ENCODE measurements around the gene ACP2.

ACP2 gene

DNA sequence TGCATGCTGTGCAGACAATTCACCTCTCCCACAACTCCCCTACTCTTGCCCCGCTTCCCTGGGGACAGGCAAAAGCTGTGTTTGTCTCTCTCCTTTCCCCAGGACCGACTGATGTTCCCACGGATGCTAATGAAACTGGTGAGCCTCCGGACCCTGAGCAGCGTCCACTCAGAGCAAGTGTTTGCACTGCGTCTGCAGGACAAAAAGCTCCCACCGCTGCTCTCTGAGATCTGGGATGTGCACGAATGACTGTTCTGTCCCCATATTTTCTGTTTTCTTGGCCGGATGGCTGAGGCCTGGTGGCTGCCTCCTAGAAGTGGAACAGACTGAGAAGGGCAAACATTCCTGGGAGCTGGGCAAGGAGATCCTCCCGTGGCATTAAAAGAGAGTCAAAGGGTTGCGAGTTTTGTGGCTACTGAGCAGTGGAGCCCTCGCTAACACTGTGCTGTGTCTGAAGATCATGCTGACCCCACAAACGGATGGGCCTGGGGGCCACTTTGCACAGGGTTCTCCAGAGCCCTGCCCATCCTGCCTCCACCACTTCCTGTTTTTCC lies 19.9 kb upstream of the ACP2 start:
- DNase-seq (ENCODE audit: low read depth in 3 of 3): no peak

DNA sequence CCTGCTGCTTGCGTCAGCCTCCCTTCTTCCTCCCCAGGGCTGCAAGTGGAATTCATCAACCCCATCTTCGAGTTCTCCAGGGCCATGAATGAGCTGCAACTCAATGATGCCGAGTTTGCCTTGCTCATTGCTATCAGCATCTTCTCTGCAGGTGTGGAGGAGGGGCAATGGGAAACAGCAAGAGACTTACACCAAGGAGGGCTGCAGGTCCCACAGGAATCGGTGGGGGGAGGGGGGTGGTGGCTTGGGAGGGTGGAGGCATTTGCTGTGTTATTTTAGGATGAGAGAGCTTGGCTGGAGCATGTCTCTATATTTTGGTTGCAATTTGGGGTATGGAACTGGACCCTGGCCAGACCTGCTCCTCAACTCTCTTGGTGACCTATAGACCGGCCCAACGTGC lies 19.3 kb upstream of the ACP2 start:
- DNase-seq (ENCODE audit: low read depth in 3 of 3): no peak

DNA sequence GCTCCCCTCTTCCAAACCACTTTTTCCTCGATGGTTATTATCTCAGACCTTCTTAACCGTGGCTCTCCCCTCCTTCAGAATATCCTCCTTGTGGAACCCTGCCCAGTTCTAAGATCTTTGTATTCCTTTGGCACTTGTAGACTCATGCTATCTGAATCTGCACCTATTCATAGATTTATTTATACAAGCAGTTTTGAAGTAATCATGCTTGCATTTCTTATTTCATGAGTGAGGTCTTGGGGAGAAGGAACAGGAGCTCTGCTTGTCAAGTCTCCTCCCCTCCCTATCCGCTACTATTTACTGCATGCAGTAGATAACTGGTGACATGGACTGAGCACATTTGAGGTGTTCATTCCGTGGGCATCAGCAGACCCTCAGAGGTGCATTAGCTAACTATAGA lies 15.9 kb upstream of the ACP2 start:
- DNase-seq (ENCODE audit: low read depth in 3 of 3): no peak

DNA sequence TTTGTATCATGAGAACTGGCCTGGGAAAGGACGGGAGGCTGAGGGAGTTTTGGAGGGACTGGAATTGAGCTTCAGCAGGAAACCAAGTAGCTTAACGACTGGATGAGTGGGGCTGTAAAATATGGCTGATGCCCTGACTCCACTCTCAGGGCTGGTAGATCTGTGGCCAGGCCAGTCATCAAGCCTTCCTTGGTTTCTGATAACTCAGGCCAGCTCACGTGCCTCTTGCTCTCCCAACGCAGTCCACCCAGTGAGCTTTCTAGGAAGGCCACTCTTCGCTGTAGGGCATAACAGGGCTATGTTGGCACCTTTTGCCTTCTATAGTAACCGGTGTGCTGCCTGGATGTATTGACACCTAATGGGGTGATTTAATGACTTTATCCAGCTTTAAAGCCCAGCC lies 15.5 kb upstream of the ACP2 start:
- no peak for DNase-seq (ENCODE audit: low read depth in 3 of 3)

DNA sequence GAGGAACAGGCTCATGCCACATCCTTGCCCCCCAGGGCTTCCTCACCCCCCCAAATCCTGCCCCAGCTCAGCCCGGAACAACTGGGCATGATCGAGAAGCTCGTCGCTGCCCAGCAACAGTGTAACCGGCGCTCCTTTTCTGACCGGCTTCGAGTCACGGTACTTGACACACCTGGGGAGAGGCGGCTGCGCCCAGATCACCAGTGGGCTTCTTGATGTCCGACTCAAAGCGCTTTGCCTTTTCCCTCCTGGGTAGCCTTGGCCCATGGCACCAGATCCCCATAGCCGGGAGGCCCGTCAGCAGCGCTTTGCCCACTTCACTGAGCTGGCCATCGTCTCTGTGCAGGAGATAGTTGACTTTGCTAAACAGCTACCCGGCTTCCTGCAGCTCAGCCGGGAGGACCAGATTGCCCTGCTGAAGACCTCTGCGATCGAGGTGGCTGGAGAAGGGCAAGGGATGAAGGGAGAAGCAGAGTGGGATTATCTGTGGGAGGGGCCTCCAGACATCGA lies 12.7 kb upstream of the ACP2 start:
- DNase-seq (ENCODE audit: low read depth in 3 of 3): no peak

DNA sequence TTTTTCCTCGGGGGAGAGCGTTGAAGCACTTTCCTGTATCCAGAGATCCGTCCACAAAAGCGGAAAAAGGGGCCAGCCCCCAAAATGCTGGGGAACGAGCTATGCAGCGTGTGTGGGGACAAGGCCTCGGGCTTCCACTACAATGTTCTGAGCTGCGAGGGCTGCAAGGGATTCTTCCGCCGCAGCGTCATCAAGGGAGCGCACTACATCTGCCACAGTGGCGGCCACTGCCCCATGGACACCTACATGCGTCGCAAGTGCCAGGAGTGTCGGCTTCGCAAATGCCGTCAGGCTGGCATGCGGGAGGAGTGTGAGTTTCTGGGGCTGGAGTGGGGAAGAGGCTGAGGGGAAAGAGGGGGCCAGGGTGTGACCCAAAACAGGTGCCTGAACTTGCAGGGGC lies 11.8 kb upstream of the ACP2 start:
- DNase-seq (ENCODE audit: low read depth in 3 of 3): no peak

DNA sequence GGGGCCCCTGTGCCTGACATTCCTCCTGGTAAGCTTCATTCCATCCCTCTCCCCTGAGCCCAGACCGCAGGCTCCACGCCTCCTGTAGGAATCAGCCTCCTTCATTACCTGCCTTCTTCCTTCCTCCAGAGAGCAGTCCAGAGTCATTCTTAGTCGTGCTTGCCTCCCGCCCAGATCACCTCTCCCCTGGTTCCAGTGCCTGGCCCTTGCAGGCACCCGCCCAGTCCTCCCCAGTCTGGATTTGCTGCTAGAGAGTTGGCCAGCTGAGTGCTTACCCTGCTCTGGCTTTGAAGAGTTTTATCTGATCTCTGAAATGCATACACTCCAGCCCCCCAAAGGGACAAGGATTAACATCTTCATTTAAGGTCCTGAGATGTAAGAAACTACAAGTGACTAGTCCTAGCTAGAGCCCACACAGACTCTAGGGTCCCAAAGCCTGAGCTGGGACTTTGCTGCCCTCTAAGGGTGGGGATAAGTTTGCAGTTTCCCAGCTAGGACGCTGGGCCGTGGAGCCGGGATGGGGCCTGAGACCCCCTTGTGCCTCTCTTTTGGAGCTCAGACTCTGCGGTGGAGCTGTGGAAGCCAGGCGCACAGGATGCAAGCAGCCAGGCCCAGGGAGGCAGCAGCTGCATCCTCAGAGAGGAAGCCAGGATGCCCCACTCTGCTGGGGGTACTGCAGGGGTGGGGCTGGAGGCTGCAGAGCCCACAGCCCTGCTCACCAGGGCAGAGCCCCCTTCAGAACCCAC lies 10.8 kb upstream of the ACP2 start:
- no peak for DNase-seq (ENCODE audit: low read depth in 3 of 3)

DNA sequence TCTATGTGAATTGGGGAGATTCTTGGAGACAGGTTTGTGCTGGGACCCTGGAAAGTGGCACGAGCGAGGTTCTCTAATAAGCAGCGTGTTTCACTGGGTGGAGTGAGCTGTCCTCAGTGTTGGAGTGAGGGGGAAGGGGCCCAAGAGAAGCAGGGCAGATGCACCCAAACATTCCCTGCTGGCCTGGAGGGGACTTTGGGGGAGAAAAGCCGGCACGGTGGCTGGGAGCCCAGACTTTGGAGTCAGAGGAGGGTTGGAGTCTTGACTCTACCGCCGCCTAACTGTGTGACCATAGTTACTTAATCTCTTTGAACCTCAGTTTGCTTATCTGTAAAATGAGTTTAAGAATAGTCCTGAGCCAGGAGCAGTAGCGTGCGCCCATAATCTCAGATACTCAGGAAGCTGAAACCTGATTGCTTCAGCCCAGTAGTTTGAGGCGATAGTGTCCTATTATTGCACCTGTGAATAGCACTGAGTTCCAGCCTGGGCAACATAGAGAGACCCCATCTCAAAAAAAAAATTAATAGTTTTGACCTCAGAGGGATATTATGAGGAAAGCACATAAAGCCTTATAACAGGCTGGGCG lies 9.8 kb upstream of the ACP2 start:
- no peak for DNase-seq (ENCODE audit: low read depth in 3 of 3)

DNA sequence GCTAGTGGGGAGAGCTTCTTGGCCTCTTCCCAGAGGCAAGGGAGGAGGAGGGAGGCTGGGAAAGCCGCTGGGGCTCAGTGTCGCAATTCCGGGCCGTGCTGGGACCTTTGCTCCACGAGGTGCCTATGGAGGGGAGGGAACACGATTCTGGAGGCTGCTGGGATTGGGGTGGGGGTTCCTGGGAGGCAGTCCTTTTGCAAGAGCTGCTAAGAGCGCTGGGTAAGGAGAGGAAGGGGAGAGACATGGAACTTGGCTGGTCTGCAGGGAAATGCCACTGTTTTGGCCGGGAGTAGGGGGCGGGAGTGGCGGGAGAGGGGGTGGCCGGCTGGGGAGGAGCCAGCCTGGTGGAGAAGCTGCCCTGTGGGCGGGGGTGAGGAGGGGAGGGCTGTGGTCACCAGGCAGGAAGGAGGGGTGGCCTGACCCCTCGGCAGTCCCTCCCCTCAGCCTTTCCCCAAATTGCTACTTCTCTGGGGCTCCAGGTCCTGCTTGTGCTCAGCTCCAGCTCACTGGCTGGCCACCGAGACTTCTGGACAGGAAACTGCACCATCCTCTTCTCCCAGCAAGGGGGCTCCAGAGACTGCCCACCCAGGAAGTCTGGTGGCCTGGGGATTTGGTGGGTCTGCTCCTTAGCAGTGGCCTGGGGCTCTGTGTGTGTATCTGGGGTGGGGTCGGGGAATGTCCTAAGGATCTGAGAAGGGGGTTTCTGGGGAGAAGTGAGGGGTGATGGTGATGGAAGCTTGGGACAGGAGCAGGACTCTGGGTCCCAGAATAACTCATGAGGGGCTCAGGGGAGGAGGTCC lies 9.1 kb upstream of the ACP2 start, which contains the start of gene NR1H3:
TSS of gene NR1H3 (plus strand) at position 480 of the 800 bp plus-strand sequence. CDS start 1,221 bp downstream, outside the sequence.
- no peak for DNase-seq (ENCODE audit: low read depth in 3 of 3)

DNA sequence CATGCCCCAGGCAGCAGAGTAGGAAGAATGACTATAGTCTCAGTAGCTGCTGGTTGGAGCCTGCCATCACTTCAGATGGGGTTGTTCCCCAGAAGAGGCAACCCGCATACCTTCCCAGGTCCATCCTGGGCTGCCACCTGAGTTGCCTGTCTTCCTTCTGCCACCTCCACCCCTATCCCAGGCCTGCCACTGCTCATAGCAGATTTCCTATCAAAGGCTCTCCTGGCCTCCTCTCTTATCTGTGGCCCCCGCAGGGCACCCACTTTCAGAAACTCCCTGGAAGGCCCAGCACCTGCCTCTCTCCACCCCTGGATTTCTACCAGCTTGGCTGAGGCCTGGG lies 8.5 kb upstream of the ACP2 start:
- no peak for DNase-seq (ENCODE audit: low read depth in 3 of 3)

DNA sequence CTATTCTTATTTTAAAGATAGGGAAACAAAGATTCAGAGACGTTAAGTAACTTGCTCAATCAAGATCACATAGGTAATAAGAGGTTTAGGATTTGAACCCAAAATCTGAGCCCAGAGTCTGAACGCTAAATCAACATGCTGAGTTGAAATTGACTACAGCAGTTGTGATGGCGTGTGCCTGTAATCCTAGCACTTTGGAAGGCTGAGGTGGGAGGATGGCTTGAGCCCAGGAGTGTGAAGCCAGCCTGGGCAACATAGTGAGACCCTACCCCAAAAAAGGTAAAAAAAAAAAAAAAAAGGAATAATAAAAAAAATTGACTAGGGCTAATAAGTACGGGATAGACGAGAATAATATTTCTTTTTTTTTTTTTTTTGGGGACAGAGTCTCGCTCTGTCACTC lies 7.8 kb upstream of the ACP2 start:
- DNase-seq (ENCODE audit: low read depth in 3 of 3): no peak

DNA sequence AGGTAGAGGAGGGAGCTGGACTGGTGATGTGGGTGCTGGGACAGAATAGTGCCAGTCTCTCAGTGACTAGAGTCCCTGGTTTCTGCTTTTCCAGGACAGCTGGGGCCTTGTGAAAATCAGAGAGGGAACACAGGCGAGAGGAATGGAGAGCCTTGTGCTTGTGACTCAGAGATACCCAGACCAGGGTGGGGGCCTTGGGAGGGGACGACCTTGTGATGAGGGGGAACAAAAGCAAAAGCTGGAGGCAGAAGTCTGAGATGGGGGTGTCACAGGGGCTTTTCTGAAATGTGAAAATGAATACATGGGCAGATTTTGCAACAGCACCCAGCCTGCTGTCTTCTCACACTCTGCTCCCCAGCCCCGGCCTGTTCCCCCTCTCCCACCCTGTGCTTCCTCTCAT lies 5.8 kb upstream of the ACP2 start:
- DNase-seq (ENCODE audit: low read depth in 3 of 3): no peak

DNA sequence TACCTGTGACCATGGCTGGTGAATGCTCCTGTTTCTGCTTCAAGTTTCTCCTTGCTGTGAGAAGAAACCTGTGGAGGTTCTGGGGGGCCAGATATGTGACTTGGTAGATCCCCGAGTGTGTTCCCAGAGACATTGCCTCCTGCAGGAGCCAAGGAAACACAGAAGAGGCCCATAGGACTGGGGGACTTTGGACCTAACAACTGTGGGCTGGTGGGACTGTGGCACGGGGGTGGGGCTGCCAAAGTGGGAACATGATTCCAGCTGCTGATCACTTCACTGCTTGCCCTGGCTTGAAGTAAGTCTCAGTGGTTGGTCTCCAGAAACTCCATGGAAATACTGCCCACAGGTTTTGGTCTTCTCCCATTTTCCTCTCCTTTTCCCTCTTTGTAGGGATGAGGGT lies 5.0 kb upstream of the ACP2 start:
- no peak for DNase-seq (ENCODE audit: low read depth in 3 of 3)

DNA sequence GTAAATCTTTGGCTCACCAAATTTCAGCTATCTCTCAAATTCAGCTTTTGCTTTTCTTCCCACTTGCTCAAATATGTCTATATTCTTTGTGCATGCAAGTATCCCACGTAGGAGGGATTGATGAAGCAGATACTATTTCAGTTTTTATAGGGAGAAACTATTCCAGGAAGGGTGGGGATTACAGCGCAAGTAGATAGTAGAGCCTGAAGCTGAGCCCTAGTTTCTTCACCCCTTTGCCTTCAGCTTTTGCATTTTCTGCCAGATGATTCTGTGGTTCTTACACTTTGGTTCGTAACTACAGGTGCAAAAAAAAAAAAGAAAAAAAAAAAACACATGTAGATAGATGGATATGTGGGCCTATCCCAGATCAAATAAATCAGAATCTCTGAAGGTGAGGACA lies 3.1 kb upstream of the ACP2 start:
- DNase-seq (ENCODE audit: low read depth in 3 of 3): no peak

DNA sequence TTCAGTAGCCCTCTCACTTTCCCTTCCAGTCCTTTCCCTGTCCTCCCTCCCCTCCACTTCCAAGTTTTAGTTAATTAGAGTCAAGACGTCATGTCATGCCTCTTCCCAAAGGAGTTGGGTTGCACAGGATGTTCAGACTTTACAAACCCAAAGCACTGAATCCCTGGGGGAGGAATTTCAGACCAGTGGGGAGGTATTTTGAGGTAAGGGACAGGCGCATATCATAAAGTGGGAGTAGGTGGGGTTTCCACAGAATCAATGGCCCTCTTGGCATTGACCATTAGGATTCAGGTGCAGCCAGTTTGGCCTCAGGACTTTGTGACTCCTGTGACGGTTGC lies 733 bp upstream of the ACP2 start:
- no peak for DNase-seq (ENCODE audit: low read depth in 3 of 3)

DNA sequence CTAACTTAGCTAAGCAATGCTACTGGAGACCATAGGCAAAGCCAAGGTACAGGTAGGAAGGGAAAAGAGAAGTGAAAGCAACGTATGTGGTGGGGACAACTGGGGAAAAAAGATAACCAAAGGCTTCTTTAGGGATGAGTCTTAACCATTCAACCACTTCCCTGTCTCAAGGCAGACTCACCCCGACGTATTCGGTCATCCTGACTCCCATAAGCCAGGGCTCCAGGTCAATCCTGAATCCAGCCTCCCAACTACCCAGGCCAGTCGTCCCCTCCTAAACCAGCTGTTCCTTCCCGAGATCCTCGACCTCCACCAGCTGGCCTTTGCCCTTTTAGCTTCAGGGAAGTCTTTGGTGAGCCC lies 330 bp downstream of the ACP2 start:
- DNase-seq (ENCODE audit: low read depth in 3 of 3): no peak

DNA sequence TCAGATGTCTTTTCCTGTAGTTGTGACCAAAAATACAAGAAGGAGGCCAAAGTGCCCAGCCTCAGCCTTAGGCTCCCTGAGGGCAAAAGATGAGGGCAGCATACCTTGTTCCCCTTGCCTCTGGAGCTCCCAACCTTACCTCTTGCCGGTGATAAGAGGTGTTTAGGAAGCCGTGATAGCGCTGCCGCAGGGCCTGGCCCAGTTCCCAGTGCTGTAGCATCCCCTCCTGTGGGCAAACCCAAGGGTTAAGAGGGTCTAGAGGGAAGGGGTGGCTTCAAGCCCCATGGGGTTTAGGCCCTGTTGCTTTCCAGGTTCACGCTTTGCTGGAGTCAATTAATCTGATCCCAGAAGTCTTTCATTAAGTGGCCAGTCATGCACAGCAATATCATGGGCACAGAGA lies 1.1 kb downstream of the ACP2 start:
- DNase-seq (ENCODE audit: low read depth in 3 of 3): no peak

DNA sequence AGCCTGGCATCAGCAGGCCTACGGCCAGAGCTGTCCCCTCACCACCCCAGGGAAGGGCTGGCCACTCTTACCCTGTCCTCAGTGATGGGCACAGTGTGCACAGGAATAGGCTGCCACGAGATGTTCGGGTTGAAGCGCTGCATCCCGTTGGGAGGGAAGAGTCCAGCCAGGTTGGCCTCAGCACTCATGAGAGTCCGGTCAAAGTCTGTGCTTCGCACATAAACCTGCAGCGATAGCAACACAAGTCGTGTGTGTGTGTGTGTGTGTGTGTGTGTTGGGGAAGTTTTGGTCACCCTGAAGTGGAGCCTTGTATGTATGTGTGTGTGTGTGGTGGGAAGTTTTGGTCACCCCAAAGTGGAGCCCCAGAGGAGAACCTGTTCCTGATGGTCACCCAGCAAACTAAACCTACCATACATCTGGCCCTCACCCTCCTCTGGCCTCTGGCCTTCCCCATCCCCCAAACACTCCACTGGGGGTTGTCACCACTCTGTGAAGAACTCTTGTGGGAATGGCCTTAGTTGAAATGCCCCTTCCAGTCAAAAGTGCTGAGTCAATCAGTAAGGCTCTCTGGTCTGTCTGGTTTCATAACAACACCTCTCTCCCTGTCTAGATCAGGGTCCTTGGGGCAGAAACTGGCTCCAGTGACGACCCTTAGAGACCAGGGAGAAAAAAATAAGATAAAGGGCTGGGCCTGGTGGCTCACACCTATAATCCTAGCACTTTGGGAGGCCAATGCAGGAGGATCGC lies 2.8 kb downstream of the ACP2 start:
- DNase-seq (ENCODE audit: low read depth in 3 of 3): no peak

DNA sequence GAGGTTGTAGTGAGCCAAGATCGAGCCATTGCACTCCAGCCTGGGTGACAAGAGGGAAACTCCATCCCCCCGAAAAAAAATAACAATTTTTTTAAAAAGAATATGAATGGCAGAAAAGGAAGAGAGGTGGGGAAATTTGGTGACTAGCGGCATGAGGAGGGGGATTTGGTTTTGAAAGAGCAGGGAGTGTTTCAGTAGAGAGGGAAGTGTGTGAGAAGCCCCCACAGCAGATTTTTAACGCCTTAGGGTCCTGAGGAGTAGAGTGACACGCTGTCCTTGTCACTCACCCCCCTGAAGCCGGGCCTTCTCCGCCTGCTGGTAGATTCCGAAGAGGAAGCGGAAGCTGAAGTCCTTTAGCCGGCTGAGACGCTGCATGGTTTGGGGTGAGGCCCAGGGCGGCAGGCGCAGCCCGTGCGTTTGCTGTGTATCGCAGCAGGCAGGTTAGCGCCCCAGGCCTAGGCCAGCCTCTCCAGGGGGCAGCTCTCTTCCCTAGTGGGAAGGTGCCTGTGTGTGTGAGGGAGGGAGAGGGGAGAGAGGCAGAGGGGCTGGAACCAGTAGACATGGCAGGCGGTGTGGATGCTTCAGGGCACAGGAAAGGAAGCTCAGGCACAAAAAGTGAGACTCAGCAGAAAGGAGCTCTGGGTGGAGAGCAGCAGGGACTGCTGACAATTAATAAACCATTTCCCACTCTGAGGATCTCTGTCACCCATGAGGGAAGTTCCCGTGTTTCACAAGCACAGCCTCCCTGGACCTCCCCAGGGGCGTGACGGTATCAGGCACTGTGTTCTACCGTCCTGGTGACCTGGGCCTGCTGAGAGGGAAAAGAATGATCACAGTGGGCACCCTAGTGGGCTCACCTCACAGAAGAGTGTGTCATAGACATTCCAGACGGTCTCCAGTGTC lies 3.9 kb downstream of the ACP2 start:
- no peak for DNase-seq (ENCODE audit: low read depth in 3 of 3)

DNA sequence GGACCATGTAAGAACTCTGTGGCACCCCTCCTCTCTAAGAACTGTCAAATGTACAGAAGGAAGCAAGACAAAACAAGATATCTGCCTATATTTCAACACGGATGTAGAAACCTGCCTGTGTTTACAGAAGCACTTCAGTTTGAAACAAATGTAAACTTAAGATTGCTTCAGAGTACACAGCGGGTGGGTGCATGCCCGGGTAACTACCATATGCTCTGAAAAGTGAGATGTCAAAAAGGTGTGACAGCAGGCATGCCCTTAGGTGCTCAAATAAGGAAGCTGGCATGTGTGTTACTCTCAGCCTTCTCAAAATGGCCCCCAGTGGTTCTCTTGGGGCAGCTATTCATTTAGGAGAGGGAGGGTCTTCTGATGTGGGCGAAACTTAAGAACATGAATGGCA lies 5.2 kb downstream of the ACP2 start:
- DNase-seq (ENCODE audit: low read depth in 3 of 3): no peak

DNA sequence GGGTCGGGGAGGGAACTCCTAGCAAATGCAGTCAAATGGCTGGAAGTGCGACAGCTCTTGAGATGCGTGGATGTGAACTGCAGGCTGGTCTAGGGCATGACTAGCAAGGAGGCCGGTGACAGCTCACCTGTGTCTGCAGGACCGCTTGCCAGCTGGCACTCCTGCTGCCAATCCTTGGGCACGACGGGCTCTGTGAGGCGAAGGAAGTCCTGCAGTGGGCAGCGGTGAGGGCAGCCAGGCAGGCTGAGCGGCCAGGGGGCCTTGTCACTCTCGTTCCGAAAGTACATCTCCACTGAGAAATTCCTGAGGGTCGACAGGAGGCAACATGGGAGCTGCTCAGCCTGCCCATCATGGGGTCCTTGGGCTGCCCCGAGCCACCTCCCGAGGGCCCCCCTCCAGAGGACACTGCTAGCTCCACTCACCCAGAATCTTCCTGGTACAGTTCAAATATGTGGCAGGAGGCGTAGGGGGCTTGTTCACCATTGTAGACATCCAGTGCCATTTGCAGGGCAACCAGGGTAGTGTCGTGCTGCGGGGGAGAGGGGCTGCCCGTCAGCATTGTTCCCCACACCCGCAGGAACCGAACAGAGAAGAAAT lies 5.9 kb downstream of the ACP2 start:
- no peak for DNase-seq (ENCODE audit: low read depth in 3 of 3)
